Panc1 (cell line): ENCODE data around the gene LCE7A. TPM values are rescaled to one million over a fixed set of nuclear protein-coding genes. Genes with fewer than 3 reads are reported as not detected.

Experiments used
- ATAC-seq: fragments of 200-7000 bp; cut with Tn5 transposase; 2 replicates; pipeline ENCODE4 v1.9.1; 2020; ENCODE audit warnings: mild to moderate bottlenecking, moderate library complexity
- BruUV-seq: library from RNA; stranded (reverse); fragments of 400-500 nt; replicated peaks from 2 replicates; lab custom pipeline; 2021; lab: Mats Ljungman, UMichigan
- CTCF ChIA-PET: fragments of 300-600 bp; sonication (Branson Sonifier 250); formaldehyde crosslinking; loops from one replicate; lab custom pipeline; 2022; ENCODE audit warnings: antibody characterized with exemption; lab: Charles Lee
- POLR2A ChIA-PET: fragments of 300-600 bp; sonication (Branson Sonifier 250); formaldehyde crosslinking; loops from one replicate; lab custom pipeline; 2022; ENCODE audit warnings: antibody characterized with exemption; lab: Charles Lee
- DNase-seq: peaks from one replicate; pipeline ENCODE4 v3.0.0-alpha.2; 2010; ENCODE audit warnings: low read depth, low spot score
- H3K27ac ChIP-seq: 2 replicates; pipeline ENCODE4 v1.5.1; 2011; ENCODE audit warnings: mild to moderate bottlenecking, low read length, inconsistent platforms
- H3K27me3 ChIP-seq: fragments of 200-500 bp; sonication (Bioruptor generic); 2 replicates; pipeline ENCODE4 v1.6.0; 2014; ENCODE audit warnings: low read length, inconsistent platforms; ENCODE audit not compliant: control insufficient read depth, insufficient read depth
- H3K36me3 ChIP-seq: fragments of 200-500 bp; sonication (Bioruptor generic); 2 replicates; pipeline ENCODE4 v1.5.1; 2014; ENCODE audit warnings: inconsistent platforms, mild to moderate bottlenecking, low read length, moderate library complexity; ENCODE audit not compliant: control insufficient read depth, insufficient read depth
- H3K4me1 ChIP-seq: 2 replicates; pipeline ENCODE4 v1.5.1; 2011; ENCODE audit warnings: inconsistent platforms, mild to moderate bottlenecking, low read length, moderate library complexity; ENCODE audit not compliant: control insufficient read depth, insufficient read depth
- H3K4me3 ChIP-seq, 2 experiments: 2 replicates each; pipeline ENCODE4 v1.5.1; 2011 to 2012; ENCODE audit warnings: low read depth in 2 of 2, low read length in 2 of 2, mild to moderate bottlenecking in 2 of 2, inconsistent platforms in 1 of 2, moderate library complexity in 1 of 2
- H3K9me3 ChIP-seq: fragments of 200-500 bp; sonication (Bioruptor generic); 2 replicates; pipeline ENCODE4 v1.5.1; 2014; ENCODE audit warnings: low read depth, mild to moderate bottlenecking, inconsistent platforms, low read length, moderate library complexity; ENCODE audit not compliant: control insufficient read depth, insufficient read depth
- POLR2AphosphoS5 ChIP-seq: IDR thresholded peaks from 2 replicates; pipeline ENCODE4 v1.6.1; 2012; ENCODE audit warnings: mild to moderate bottlenecking, low read depth, low read length, moderate library complexity
- SIN3A ChIP-seq: IDR thresholded peaks from 2 replicates; pipeline ENCODE4 v1.6.1; 2012; ENCODE audit warnings: low read depth, mild to moderate bottlenecking, low read length, moderate library complexity, borderline replicate concordance; ENCODE audit not compliant: insufficient read depth
- TCF7L2 ChIP-seq: IDR thresholded peaks from 2 replicates; pipeline ENCODE4 v1.6.1; 2011; ENCODE audit warnings: mild to moderate bottlenecking, low read depth, low read length, inconsistent platforms
- in situ Hi-C: cut with HindIII; loops from 2 replicates; pipeline ENCODE4 v1.10.0; 2016; ENCODE audit warnings: low sequenced_read_pairs, low pct_unique_long_range_greater_than_20kb
- intact Hi-C: fragments of 100-400 bp; cut with micrococcal nuclease; formaldehyde crosslinking; loops from one replicate; pipeline ENCODE4 v1.10.0; 2022; ENCODE audit not compliant: unreplicated experiment
- total RNA-seq: library from RNA; stranded (reverse); gene quantifications from one replicate; pipeline ENCODE4 v1.2.1, GENCODE V29; 2021; ENCODE audit not compliant: unreplicated experiment
- TF ChIP-seq, protein P1 (sequence below): fragments of 450-650 bp; IDR thresholded peaks from 2 replicates; pipeline ENCODE4 v1.5.1; 2017; ENCODE audit warnings: mild to moderate bottlenecking
- TF ChIP-seq, protein P2 (sequence below), 2 experiments: IDR thresholded peaks; 2 replicates each; pipeline ENCODE4 v1.6.1; 2011 to 2012; ENCODE audit warnings: low read depth in 2 of 2, control low read depth in 1 of 2, low read length in 1 of 2, mild to moderate bottlenecking in 1 of 2, moderate library complexity in 1 of 2; ENCODE audit not compliant: insufficient read depth in 1 of 2

LCE7A gene
- total RNA-seq, 1 experiment from 2014 or later, result not detected

GRCh38 chr1:152866321-152866720, 6.5 kb downstream of the LCE7A start:
- in situ Hi-C loops (no loop called here), intact Hi-C loops (loop anchor here (5.0 kb wide), 1 partner anchor 209 kb away; no protein-coding TSS in a partner anchor)
- no peaks in the 10 kb centered on the region for H3K9me3 ChIP-seq
- POLR2A ChIA-PET, result no interaction called here
- no peak overlapping the region for H3K27ac ChIP-seq
- TF ChIP-seq SIN3A (no peak), TCF7L2 (no peak), POLR2AphosphoS5 (no peak)
- TF ChIP-seq, protein P1, sequence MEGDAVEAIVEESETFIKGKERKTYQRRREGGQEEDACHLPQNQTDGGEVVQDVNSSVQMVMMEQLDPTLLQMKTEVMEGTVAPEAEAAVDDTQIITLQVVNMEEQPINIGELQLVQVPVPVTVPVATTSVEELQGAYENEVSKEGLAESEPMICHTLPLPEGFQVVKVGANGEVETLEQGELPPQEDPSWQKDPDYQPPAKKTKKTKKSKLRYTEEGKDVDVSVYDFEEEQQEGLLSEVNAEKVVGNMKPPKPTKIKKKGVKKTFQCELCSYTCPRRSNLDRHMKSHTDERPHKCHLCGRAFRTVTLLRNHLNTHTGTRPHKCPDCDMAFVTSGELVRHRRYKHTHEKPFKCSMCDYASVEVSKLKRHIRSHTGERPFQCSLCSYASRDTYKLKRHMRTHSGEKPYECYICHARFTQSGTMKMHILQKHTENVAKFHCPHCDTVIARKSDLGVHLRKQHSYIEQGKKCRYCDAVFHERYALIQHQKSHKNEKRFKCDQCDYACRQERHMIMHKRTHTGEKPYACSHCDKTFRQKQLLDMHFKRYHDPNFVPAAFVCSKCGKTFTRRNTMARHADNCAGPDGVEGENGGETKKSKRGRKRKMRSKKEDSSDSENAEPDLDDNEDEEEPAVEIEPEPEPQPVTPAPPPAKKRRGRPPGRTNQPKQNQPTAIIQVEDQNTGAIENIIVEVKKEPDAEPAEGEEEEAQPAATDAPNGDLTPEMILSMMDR, result no peak
- TF ChIP-seq, protein P2, sequence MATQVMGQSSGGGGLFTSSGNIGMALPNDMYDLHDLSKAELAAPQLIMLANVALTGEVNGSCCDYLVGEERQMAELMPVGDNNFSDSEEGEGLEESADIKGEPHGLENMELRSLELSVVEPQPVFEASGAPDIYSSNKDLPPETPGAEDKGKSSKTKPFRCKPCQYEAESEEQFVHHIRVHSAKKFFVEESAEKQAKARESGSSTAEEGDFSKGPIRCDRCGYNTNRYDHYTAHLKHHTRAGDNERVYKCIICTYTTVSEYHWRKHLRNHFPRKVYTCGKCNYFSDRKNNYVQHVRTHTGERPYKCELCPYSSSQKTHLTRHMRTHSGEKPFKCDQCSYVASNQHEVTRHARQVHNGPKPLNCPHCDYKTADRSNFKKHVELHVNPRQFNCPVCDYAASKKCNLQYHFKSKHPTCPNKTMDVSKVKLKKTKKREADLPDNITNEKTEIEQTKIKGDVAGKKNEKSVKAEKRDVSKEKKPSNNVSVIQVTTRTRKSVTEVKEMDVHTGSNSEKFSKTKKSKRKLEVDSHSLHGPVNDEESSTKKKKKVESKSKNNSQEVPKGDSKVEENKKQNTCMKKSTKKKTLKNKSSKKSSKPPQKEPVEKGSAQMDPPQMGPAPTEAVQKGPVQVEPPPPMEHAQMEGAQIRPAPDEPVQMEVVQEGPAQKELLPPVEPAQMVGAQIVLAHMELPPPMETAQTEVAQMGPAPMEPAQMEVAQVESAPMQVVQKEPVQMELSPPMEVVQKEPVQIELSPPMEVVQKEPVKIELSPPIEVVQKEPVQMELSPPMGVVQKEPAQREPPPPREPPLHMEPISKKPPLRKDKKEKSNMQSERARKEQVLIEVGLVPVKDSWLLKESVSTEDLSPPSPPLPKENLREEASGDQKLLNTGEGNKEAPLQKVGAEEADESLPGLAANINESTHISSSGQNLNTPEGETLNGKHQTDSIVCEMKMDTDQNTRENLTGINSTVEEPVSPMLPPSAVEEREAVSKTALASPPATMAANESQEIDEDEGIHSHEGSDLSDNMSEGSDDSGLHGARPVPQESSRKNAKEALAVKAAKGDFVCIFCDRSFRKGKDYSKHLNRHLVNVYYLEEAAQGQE (IDR thresholded peaks at IDR 0.05; ENCODE audit: insufficient read depth in 1 of 2, low read depth in 2 of 2, low read length in 1 of 2), result no peak
- no peak for ATAC-seq
- CTCF ChIA-PET, result no interaction called here
- H3K27me3 ChIP-seq, result no peaks in the 10 kb centered on the region
- no TSS peak for BruUV-seq
- DNase-seq, result no peak
- no peaks in the 10 kb centered on the region for H3K4me1 ChIP-seq
- no peak overlapping the region for H3K4me3 ChIP-seq
- no peaks in the 10 kb centered on the region for H3K36me3 ChIP-seq

- CTCF ChIA-PET, result interaction anchor here (0.9 kb wide), 1 partner anchor 324 kb away, joined by 3 read pairs; no protein-coding TSS in a partner anchor
- POLR2A ChIA-PET, result interaction anchor here (0.5 kb wide), 1 partner anchor 346 kb away, joined by 3 read pairs; no protein-coding TSS in a partner anchor
- peak; percentile 91 for ATAC-seq
- TF ChIP-seq, protein P1, result peak; percentile 91
- TF ChIP-seq POLR2AphosphoS5, result no peak
- TF ChIP-seq SIN3A, result no peak
- TF ChIP-seq TCF7L2, result no peak
- Histone ChIP-seq H3K4me3 (no peak overlapping the region), H3K27me3 (no peaks in the 10 kb centered on the region; the same call in 1 of the 2 replicates), H3K36me3 (no peaks in the 10 kb centered on the region), H3K4me1 (no peaks in the 10 kb centered on the region), H3K9me3 (no peaks in the 10 kb centered on the region), H3K27ac (no peak overlapping the region)
- no TSS peak for BruUV-seq
- DNase-seq, result peak; percentile 47
- intact Hi-C loops, result loop anchor here (2.0 to 10.0 kb wide), 4 partner anchors 52 to 323 kb away; partner anchors contain the start of gene SPRR1B
- in situ Hi-C loops, result no loop called here
These were observed 10.1 kb downstream of the LCE7A start for GRCh38 chr1:152869808-152870419.
